HepG2 (cell line): Measurements from ENCODE around the gene ZSCAN26. TPM values are rescaled to one million over a fixed set of nuclear protein-coding genes. Genes with fewer than 3 reads are reported as not detected.

ENCODE experiments used
- MYNN ChIP-seq: sonication (generic); formaldehyde crosslinking; IDR thresholded peaks from 2 replicates; pipeline ENCODE4 v1.4.0; 2020; ENCODE audit warnings: mild to moderate bottlenecking, low read depth, missing genetic modification reagents
- NCOA5 ChIP-seq: sonication (generic); formaldehyde crosslinking; IDR thresholded peaks from 2 replicates; pipeline ENCODE4 v1.4.0; 2020; ENCODE audit warnings: missing genetic modification reagents
- NFE2L2 ChIP-seq: fragments of 150-350 bp; IDR thresholded peaks from 2 replicates; pipeline ENCODE4 v1.6.1; 2014; ENCODE audit warnings: low read length
- NR2F6 ChIP-seq, 2 experiments: IDR thresholded peaks; 2 replicates each; pipeline ENCODE4 v1.6.1; 2016; ENCODE audit warnings: antibody characterized with exemption in 1 of 2, mild to moderate bottlenecking in 1 of 2
- SIX1 ChIP-seq: sonication (generic); formaldehyde crosslinking; IDR thresholded peaks from 2 replicates; pipeline ENCODE4 v1.4.0; 2020; ENCODE audit warnings: missing genetic modification reagents, borderline replicate concordance
- SNAI1 ChIP-seq: sonication (generic); formaldehyde crosslinking; IDR thresholded peaks from 2 replicates; pipeline ENCODE4 v1.5.0; 2020; ENCODE audit warnings: mild to moderate bottlenecking, missing genetic modification reagents, borderline replicate concordance
- ZNF207 ChIP-seq: fragments of 450-650 bp; IDR thresholded peaks from 2 replicates; pipeline ENCODE4 v1.6.1; 2016; ENCODE audit warnings: antibody characterized with exemption, borderline replicate concordance
- ZNF83 ChIP-seq: sonication (generic); formaldehyde crosslinking; IDR thresholded peaks from 2 replicates; pipeline ENCODE4 v1.4.0; 2020; ENCODE audit warnings: missing genetic modification reagents, mild to moderate bottlenecking, borderline replicate concordance
- polyA plus RNA-seq, 8 experiments: library from polyadenylated mRNA; depleted of rRNA in 3 of 8; stranded (reverse) in 7 of 8; unstranded in 1 of 8; fragments of >200 nt; fragmentation: Illumina TruSeq in 4 of 8; extraction: Trizol in 4 of 8; gene quantifications; 2 replicates each; pipeline versions ENCODE4 v1.2.1 to v1.2.3, GENCODE V29; 2011 to 2016; ENCODE audit warnings: low read depth in 4 of 8, missing spikeins in 1 of 8, mixed read lengths in 1 of 8; ENCODE audit not compliant: insufficient read depth in 1 of 8
- total RNA-seq, 5 experiments: library from RNA; depleted of rRNA; stranded (reverse); fragments of >200 nt; fragmentation: Illumina TruSeq; extraction: Trizol; gene quantifications; 2 replicates each; pipeline ENCODE4 v1.2.3, GENCODE V29; 2016; ENCODE audit warnings: low read depth in 1 of 5
- TF ChIP-seq, protein P1 (sequence below): sonication (generic); formaldehyde crosslinking; IDR thresholded peaks from 2 replicates; pipeline ENCODE4 v1.8.0; 2022; ENCODE audit warnings: low read depth, missing genetic modification reagents
- TF ChIP-seq, protein P2 (sequence below): sonication (generic); formaldehyde crosslinking; IDR thresholded peaks from 2 replicates; pipeline ENCODE4 v1.5.1; 2020; ENCODE audit warnings: mild to moderate bottlenecking, missing genetic modification reagents, moderate library complexity
- TF ChIP-seq, protein P3 (sequence below): sonication (generic); formaldehyde crosslinking; IDR thresholded peaks from 2 replicates; pipeline ENCODE4 v1.4.0; 2020; ENCODE audit warnings: mild to moderate bottlenecking, missing genetic modification reagents
- TF ChIP-seq, protein P4 (sequence below): sonication (generic); formaldehyde crosslinking; IDR thresholded peaks from 2 replicates; pipeline ENCODE4 v1.5.0; 2020; ENCODE audit warnings: mild to moderate bottlenecking, missing genetic modification reagents, borderline replicate concordance
- TF ChIP-seq, protein P5 (sequence below): sonication (generic); formaldehyde crosslinking; IDR thresholded peaks from 2 replicates; pipeline ENCODE4 v1.5.1; 2020; ENCODE audit warnings: missing genetic modification reagents, mild to moderate bottlenecking, borderline replicate concordance
- TF ChIP-seq, protein P6 (sequence below): sonication (generic); formaldehyde crosslinking; IDR thresholded peaks from 2 replicates; pipeline ENCODE4 v1.5.0; 2020; ENCODE audit warnings: missing genetic modification reagents

The ZSCAN26 gene
- total and polyA plus RNA-seq, 2 of the 13 experiments (the other 11 are each of a cell fraction or from before 2014, with no cell fraction given): 12.0 to 15.6 TPM

DNA sequence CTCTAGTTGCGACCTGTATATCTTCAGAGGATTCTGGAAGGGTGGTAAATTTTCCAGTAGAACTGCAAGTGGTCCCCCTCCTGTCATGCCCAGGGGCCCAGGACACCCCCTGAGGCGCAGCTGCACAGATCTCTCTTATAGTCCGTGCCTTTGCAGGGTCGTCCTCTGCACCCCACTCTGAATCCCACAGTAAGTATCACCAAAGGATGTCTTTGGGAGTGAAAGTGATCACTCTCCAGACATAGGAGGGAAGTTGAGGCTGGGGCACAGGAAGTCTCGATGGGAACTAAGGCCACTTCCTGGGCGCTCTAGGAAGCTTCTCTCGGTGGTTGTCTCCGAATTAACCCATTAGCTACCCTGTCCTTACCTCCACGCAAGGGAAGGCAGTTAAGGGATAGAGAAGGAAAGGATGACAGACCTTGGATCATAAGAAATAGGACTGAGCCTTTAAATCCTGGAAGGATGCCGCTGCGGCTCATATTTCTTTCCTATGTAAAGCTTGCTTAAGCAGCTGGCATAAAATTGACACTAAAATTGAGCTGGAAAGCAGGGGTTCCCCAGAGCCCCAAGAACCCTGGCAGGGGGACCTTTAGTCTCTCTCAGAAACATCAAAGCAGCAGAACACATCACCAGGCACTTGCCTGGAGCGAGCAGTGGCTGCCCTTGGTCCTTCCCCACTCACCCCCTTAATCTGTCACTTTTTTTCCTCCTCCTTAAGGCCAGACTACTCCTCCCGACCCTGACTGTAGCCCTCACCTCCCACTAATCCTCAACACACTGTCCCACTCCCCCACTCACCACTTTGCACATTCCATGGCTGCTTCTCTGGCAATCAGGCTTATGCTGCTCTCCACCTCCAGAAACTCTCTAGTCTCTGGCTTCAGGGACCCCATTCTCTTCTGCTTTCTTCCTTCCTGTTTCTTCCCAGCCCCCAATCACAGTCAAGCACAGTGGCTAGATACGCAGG lies 14.7 kb upstream of the ZSCAN26 start, which contains the start of gene ZKSCAN4 (continued):
- TF ChIP-seq, protein P1, sequence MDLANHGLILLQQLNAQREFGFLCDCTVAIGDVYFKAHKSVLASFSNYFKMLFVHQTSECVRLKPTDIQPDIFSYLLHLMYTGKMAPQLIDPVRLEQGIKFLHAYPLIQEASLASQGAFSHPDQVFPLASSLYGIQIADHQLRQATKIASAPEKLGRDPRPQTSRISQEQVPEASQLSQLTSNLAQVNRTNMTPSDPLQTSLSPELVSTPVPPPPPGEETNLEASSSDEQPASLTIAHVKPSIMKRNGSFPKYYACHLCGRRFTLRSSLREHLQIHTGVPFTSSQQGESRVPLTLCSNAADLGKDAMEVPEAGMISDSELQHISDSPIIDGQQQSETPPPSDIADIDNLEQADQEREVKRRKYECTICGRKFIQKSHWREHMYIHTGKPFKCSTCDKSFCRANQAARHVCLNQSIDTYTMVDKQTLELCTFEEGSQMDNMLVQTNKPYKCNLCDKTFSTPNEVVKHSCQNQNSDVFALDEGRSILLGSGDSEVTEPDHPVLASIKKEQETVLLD (CRISPR knock-in tag): no peak
- TF ChIP-seq, protein P2, sequence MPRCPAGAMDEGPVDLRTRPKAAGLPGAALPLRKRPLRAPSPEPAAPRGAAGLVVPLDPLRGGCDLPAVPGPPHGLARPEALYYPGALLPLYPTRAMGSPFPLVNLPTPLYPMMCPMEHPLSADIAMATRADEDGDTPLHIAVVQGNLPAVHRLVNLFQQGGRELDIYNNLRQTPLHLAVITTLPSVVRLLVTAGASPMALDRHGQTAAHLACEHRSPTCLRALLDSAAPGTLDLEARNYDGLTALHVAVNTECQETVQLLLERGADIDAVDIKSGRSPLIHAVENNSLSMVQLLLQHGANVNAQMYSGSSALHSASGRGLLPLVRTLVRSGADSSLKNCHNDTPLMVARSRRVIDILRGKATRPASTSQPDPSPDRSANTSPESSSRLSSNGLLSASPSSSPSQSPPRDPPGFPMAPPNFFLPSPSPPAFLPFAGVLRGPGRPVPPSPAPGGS: no peak
- no peak for TF ChIP-seq NFE2L2
- TF ChIP-seq MYNN (CRISPR knock-in tag): no peak
- no peak for TF ChIP-seq ZNF207
- TF ChIP-seq, protein P3, sequence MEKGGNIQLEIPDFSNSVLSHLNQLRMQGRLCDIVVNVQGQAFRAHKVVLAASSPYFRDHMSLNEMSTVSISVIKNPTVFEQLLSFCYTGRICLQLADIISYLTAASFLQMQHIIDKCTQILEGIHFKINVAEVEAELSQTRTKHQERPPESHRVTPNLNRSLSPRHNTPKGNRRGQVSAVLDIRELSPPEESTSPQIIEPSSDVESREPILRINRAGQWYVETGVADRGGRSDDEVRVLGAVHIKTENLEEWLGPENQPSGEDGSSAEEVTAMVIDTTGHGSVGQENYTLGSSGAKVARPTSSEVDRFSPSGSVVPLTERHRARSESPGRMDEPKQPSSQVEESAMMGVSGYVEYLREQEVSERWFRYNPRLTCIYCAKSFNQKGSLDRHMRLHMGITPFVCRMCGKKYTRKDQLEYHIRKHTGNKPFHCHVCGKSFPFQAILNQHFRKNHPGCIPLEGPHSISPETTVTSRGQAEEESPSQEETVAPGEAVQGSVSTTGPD (CRISPR knock-in tag): no peak
- no peak for TF ChIP-seq NCOA5
- no peak for TF ChIP-seq SNAI1
- TF ChIP-seq, protein P4, sequence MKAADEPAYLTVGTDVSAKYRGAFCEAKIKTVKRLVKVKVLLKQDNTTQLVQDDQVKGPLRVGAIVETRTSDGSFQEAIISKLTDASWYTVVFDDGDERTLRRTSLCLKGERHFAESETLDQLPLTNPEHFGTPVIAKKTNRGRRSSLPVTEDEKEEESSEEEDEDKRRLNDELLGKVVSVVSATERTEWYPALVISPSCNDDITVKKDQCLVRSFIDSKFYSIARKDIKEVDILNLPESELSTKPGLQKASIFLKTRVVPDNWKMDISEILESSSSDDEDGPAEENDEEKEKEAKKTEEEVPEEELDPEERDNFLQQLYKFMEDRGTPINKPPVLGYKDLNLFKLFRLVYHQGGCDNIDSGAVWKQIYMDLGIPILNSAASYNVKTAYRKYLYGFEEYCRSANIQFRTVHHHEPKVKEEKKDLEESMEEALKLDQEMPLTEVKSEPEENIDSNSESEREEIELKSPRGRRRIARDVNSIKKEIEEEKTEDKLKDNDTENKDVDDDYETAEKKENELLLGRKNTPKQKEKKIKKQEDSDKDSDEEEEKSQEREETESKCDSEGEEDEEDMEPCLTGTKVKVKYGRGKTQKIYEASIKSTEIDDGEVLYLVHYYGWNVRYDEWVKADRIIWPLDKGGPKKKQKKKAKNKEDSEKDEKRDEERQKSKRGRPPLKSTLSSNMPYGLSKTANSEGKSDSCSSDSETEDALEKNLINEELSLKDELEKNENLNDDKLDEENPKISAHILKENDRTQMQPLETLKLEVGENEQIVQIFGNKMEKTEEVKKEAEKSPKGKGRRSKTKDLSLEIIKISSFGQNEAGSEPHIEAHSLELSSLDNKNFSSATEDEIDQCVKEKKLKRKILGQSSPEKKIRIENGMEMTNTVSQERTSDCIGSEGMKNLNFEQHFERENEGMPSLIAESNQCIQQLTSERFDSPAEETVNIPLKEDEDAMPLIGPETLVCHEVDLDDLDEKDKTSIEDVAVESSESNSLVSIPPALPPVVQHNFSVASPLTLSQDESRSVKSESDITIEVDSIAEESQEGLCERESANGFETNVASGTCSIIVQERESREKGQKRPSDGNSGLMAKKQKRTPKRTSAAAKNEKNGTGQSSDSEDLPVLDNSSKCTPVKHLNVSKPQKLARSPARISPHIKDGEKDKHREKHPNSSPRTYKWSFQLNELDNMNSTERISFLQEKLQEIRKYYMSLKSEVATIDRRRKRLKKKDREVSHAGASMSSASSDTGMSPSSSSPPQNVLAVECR (CRISPR knock-in tag): peak; percentile 95
- TF ChIP-seq, protein P5, sequence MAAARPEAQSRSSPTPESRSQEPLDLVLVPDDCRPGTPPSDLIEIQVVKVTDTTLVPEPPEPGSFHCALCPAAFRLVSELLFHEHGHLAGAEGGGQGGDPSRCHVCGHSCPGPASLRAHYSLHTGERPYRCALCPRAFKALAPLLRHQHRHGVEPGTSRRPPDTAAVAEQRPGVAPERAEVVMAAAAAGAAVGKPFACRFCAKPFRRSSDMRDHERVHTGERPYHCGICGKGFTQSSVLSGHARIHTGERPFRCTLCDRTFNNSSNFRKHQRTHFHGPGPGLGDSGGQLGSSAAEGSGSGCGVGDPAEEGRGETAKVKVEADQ (CRISPR knock-in tag): no peak
- 0 out of 2 replicates have a peak, but pooled peaks have one; percentile 69 for TF ChIP-seq ZNF83 (CRISPR knock-in tag)
- peak; percentile 39; the same call in 1 of the 2 replicates for TF ChIP-seq NR2F6 (IDR thresholded peaks at IDR 0.05)
- peak; percentile 52; the same call in 1 of the 2 replicates for TF ChIP-seq NR2F6 (CRISPR knock-in tag; IDR thresholded peaks at IDR 0.05)
- TF ChIP-seq SIX1 (CRISPR knock-in tag): no peak
- TF ChIP-seq, protein P6, sequence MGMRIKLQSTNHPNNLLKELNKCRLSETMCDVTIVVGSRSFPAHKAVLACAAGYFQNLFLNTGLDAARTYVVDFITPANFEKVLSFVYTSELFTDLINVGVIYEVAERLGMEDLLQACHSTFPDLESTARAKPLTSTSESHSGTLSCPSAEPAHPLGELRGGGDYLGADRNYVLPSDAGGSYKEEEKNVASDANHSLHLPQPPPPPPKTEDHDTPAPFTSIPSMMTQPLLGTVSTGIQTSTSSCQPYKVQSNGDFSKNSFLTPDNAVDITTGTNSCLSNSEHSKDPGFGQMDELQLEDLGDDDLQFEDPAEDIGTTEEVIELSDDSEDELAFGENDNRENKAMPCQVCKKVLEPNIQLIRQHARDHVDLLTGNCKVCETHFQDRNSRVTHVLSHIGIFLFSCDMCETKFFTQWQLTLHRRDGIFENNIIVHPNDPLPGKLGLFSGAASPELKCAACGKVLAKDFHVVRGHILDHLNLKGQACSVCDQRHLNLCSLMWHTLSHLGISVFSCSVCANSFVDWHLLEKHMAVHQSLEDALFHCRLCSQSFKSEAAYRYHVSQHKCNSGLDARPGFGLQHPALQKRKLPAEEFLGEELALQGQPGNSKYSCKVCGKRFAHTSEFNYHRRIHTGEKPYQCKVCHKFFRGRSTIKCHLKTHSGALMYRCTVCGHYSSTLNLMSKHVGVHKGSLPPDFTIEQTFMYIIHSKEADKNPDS: no peak
